Measurements from ENCODE around the gene CERS6.

DNA sequence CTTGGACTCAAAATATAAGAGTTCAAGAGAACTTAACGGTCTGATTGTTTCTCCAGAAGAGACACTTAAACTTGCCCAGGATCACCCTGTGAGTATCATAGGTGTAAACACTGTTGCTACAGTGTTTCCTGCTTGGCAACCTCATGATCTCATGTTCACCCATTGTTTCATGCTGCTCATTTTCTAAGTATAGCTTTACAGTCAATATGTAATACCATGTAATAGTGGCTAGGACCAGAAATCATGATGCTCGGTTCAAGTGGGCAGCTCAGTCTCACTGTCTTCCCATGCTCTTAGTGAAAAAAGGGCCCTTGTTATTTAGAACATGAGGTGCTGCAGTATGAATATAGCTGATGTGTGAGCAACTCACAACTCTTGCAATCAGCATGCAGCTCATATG lies 157.5 kb downstream of the CERS6 start:
- TF ChIP-seq, protein P1, sequence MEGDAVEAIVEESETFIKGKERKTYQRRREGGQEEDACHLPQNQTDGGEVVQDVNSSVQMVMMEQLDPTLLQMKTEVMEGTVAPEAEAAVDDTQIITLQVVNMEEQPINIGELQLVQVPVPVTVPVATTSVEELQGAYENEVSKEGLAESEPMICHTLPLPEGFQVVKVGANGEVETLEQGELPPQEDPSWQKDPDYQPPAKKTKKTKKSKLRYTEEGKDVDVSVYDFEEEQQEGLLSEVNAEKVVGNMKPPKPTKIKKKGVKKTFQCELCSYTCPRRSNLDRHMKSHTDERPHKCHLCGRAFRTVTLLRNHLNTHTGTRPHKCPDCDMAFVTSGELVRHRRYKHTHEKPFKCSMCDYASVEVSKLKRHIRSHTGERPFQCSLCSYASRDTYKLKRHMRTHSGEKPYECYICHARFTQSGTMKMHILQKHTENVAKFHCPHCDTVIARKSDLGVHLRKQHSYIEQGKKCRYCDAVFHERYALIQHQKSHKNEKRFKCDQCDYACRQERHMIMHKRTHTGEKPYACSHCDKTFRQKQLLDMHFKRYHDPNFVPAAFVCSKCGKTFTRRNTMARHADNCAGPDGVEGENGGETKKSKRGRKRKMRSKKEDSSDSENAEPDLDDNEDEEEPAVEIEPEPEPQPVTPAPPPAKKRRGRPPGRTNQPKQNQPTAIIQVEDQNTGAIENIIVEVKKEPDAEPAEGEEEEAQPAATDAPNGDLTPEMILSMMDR (IDR thresholded peaks at IDR 0.05), result no peak
- no peak for TF ChIP-seq POLR2A (IDR thresholded peaks at IDR 0.05)
